Nucleus accumbens (tissue), 56 donors: Measurements from ENCODE around the gene NES.

Source experiments
- DNase-seq, 56 donors: peaks; one replicate each; lab custom pipeline; 2025; lab: John Stamatoyannopoulos, UW

Gene NES

GRCh38 chr1:156682166-156682890 lies 5.1 kb upstream of the NES start:
- no peak for DNase-seq

- DNase-seq, result no peak
These were observed 4.2 kb upstream of the NES start for GRCh38 chr1:156681196-156681960.

- no peak for DNase-seq
These were observed 2.8 kb upstream of the NES start for GRCh38 chr1:156680056-156680455.

- peak in 47 of 56 donors; percentile 9 to 82 (median 45) for DNase-seq
These were observed 699 bp upstream of the NES start for GRCh38 chr1:156677616-156678596.

GRCh38 chr1:156676114-156676819 lies 940 bp downstream of the NES start:
- peak in 5 of 56 donors; percentile 6 to 43 (median 27) for DNase-seq

- DNase-seq, result peak in 4 of 56 donors; percentile 4 to 12 (median 10)
These were observed 1.7 kb downstream of the NES start for GRCh38 chr1:156675210-156676113.

- peak in 38 of 56 donors; percentile 10 to 77 (median 44) for DNase-seq
These were observed 3.7 kb downstream of the NES start for GRCh38 chr1:156673387-156674121.

- no peak for DNase-seq
These were observed 5.4 kb downstream of the NES start for GRCh38 chr1:156671804-156672203.

- no peak for DNase-seq
These were observed 6.4 kb downstream of the NES start for GRCh38 chr1:156670791-156671190.

- no peak for DNase-seq
These were observed 6.8 kb downstream of the NES start for GRCh38 chr1:156670359-156670758.

- DNase-seq, result no peak
These were observed 7.4 kb downstream of the NES start for GRCh38 chr1:156669794-156670193.

GRCh38 chr1:156668801-156669637 lies 8.2 kb downstream of the NES start:
- DNase-seq, result no peak

GRCh38 chr1:156667968-156668709 lies 9.1 kb downstream of the NES start:
- DNase-seq, result no peak

GRCh38 chr1:156667610-156667967 lies 9.6 kb downstream of the NES start:
- DNase-seq, result peak in 2 of 56 donors; percentile 10 to 13

- no peak for DNase-seq
These were observed 10.2 kb downstream of the NES start for GRCh38 chr1:156666862-156667609.

- no peak for DNase-seq
These were observed 11.7 kb downstream of the NES start for GRCh38 chr1:156665539-156665938.
